GM19023 (cell line): ENCODE measurements around the gene KRTAP4-4.
"Not testable (repeated sequence)": the region's sequence is repeated elsewhere in the genome, so short reads cannot be mapped to it uniquely, and the experiment has no call there.

ENCODE experiments used
- ATAC-seq: cut with Tn5 transposase; IDR thresholded peaks from one replicate; pipeline ENCODE4 v1.9.1; 2021; ENCODE audit warnings: mild to moderate bottlenecking, moderate library complexity; ENCODE audit not compliant: unreplicated experiment

The KRTAP4-4 gene

DNA sequence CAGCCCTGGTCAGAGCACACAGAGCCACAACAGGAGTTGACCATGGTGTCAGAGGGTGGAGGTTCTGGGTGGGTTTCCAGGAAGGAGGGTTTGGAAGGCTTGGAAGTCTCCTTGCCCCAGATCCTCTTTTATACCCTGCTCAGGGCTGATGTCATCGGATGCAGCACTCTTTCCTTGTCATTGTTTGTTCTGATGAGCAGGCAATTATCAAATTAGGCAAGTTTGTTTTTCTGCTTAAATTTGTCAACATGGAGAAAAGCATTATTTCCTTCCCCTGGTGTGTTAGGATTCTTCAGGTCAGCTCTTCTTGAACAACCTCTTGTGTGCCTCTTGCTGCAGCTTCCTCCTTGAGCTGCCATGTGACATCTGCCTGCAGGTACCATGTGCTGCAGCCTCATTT is at the start of gene KRTAP4-4:
Gene KRTAP4-4 (minus strand): TSS at position 101 of the 400 bp plus-strand sequence. CDS start 57 bp downstream, at position 44.
- ATAC-seq: no peak

DNA sequence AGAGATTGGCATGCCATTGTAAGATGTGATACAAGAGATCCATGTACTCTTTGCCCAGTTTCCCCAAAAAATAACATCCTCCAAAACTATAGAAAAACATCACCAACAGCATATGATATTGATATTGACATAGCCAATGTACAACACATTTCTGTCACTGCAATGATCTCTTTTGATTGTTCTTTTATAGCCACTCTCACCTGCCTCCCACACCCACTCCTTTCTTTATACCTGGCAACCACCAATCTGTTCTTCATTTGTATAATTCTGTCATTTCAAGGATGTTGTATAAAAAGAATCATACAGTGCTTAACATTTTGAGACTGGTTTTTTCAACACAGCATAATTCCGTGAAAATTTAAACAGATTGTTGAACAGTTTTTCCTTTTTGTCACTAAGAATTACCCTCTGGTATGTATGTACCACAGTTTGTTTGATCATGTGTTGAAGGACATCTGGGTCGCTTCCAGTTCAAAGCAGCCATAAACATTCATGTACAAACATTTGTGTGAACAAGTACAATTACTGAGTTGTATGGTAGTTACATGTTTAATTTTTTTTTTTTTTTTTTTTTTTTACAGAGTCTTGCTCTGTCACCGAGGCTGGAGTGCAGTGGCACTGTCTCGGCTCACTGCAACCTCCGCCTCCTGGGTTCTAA is 39.0 kb upstream of the KRTAP4-4 start:
- no peak for ATAC-seq

DNA sequence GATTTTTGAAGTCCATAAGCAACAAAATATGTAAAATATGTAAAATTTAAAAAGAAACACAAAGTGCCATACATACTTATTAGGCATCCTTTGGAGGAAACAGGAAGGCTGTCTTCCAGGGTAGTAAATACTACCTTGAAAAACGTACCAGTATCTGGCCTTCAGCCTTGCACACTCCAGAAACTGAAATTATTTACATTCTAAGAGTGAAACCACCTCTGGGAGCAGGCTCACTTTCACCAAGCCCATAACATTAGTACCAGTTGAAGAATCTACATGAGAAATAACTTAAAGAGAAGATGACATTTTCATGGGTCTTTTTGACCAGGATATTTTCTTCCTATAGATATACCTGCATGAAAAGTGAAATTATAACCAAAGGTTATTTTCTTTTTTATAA is 35.5 kb upstream of the KRTAP4-4 start:
- ATAC-seq: no peak

DNA sequence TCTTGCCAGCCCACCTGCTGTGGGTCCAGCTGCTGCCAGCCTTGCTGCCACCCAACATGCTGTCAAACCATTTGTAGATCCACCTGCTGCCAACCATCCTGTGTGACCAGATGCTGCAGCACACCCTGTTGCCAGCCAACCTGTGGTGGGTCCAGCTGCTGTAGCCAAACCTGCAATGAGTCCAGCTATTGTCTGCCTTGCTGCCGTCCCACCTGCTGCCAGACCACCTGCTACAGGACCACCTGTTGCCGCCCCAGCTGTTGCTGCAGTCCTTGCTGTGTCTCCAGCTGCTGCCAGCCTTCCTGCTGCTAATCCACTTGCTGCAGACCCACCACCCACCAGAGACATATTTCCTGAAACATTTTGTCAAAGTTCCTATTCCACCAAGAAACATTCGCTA is 29.8 kb upstream of the KRTAP4-4 start:
- no peak for ATAC-seq

DNA sequence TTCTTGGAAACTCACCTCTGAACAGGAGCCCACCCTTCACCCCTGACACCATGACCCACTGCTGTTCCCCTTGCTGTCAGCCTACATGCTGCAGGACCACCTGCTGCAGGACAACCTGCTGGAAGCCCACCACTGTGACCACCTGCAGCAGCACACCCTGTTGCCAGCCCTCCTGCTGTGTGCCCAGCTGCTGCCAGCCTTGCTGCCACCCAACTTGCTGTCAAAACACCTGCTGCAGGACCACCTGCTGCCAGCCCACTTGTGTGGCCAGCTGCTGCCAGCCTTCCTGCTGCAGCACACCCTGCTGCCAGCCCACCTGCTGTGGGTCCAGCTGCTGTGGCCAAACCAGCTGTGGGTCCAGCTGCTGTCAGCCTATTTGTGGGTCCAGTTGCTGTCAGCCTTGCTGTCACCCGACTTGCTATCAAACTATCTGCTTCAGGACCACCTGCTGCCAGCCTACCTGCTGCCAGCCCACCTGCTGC is 29.3 kb upstream of the KRTAP4-4 start, which contains the start of gene KRTAP9-1:
Gene KRTAP9-1 (plus strand): TSS at position 51 of the 482 bp plus-strand sequence. CDS start 0 bp downstream, at position 51.
- not testable (repeated sequence) for ATAC-seq

DNA sequence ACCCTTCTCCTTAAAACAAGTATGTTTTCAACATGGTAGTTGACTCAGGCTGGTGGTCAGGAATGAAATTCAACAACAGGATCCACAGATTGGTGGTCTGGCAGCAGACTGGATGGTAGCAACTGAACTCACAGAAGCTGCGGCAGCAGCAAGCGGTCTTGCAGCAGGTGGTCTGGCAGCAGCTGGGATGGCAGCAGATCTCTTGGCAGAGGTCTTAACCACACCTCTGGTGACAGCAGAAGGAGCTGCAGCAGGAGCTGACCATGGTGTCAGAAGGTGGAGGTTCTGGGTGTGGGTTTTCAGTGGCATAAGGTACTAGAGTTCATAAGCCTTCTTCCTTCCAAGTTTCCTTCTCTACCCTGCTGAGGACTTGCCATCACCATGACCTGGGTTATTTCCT is 26.3 kb upstream of the KRTAP4-4 start:
- ATAC-seq: no peak

DNA sequence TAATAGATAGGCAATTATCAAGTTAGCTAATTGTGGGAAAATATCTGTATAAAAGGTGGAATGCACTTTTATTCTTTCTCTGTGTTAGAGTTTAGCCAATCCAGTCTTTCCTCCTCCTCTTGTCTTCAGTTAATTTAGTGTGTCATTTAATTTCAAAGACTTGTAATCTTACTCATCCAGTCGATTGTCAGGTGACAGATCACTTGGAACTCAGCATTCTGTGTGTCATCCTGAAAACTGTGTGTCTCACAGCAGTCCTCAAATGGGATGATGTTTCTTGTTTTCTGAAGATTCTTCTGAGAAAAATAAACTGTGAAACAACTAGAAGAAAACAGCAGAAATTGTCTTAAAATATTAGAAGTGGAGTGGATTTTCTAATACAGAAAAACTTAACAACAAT is 24.5 kb upstream of the KRTAP4-4 start:
- no peak for ATAC-seq

DNA sequence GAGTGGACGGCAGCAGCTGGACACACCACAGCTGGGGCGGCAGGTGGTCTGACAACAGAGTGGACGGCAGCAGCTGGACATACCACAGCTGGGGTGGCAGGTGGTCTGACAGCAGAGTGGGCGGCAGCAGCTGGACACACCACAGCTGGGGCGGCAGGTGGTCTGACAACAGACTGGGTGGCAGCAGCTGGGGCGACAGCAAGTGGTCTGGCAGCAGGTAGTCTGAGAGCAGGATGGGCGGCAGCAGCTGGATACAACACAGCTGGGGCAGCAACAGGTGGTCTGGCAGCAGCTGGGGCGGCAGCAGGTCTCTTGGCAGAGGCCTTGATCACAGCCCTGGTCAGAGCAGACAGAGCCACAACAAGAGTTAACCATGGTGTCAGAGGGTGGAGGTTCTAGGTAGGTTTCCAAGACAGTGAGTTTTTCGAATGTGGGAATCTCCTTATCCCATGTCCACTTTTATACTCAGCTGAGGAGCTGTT is 24.0 kb upstream of the KRTAP4-4 start, which contains the start of gene KRTAP4-1:
Gene KRTAP4-1 (minus strand): TSS at position 432 of the 482 bp plus-strand sequence. CDS start 57 bp downstream, at position 375.
- no peak for ATAC-seq

DNA sequence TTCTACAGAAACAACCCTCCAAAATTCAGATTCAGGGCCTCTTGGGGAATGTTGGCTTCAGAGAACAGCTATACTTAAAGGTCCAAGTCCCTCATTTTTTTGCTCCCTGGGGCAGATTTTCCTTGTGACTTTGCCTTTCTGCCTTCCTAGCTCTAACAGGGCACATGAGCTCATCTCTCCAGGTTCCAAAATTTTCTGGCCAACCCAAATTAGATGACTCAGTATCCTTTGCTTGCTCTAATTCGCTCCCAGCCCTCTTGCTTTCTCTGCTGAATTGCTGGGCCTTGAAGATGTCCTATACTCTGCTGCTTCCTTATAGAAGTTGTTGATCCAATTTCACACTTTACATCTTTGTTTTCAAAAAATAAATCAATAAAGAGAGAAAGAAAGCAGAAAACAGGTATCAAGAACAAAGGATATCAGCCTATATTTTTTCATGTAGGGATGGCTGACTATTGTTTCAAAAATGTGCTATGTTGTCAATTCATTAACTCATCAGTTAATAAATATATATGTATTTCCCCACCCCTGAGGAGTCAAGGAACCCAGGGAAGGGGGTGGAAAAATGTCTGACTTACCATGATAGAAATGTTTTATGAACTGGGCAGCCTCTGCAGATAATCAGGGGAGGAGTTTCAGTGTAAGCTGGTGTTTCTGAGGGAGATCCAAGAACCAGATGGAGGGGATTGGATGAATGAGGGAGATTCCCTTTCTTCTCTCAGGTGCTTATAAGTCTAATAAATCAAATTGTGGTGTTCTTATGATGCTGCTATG is 18.5 kb upstream of the KRTAP4-4 start:
- ATAC-seq: no peak

DNA sequence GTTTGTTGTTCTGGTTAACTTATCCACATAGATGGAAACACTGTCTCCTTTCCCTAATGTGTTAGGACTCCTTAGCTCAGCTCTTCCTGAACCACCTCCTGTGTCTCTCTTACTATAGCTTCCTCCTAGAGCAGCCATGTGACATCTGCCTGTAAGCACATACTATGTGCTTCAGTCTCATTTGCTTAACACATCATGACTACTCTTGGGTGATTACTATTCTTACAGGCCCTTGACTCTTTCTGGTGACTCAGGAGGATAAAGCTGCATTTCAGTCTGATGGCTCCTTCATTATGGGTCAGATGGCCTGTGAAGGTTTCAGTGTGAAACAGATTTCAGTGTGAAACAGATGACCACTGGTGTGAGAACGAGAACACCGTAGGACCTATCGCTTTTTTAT is 17.8 kb upstream of the KRTAP4-4 start:
- no peak for ATAC-seq

DNA sequence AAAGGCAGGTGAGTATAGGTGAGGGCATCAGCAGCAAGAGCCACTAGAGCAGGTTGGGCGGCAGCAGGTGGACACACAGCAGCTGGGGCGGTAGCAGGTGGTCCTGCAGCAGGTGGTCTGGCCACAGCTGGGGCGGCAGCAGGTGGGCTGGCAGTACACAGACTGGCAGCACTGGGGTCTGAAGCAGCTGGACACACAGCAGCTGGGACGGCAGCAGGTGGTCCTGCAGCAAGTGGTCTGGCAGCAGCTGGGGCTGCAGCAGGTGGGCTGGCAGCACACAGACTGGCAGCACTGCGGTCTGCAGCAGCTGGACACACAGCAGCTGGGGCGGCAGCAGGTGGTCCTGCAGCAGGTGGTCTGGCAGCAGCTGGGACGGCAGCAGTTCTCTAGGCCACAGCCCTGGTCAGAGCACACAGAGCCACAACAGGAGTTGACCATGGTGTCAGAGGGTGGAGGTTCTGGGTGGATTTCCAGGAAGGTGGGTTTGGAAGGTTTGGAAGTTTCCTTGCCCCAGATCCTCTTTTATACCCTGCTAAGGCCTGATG is 17.3 kb upstream of the KRTAP4-4 start, which contains the start of gene KRTAP4-2:
Gene KRTAP4-2 (minus strand): TSS at position 495 of the 545 bp plus-strand sequence. CDS start 57 bp downstream, at position 438.
- no peak for ATAC-seq

DNA sequence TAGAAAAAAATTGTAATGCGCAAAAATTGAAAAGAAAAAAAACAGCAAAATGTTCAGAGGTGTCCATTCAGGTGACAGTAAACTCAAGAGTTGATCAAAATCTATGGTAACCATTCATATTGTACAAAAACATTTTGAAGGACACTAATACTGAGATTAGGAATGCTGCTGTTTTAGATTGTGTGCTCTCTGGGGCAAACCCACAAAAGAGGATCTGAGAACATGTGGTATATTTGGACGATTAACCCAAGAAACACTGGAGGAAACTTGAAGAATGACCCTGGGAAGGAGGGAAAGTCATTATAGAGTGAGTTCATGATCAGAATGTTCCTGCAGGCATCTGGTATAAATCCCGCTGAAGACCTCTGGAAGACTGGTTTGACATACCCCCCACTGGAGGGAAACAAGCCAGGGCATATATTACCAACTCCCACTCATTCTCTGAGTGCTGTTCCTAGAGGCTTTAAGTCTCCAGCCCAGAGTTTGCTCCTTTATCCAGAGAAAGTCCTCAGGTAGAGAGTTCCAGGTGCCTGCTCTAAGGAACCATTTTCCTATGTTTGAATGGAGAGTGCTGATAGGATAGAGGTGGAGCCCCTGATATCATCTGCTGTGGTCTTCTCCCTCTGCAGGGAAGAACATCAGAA is 16.3 kb upstream of the KRTAP4-4 start:
- no peak for ATAC-seq

DNA sequence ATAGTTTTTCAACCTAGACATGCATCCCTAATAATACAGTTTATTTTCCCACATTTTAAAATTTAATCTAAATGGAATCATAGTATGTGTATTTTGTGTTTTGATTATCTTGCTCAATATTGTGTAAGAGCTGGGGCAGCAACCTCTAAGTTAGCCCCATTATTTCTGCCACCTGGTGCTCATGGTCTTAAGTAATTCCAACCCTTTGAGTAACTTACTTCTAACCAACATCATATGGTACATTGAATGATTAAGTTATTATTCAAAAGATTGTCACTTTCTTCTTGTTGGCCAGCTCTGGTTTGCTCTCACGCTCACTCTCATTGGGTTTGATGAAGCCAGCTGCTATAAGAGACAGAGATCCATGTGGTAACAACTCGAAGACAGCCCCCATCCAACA is 11.3 kb upstream of the KRTAP4-4 start:
- no peak for ATAC-seq

DNA sequence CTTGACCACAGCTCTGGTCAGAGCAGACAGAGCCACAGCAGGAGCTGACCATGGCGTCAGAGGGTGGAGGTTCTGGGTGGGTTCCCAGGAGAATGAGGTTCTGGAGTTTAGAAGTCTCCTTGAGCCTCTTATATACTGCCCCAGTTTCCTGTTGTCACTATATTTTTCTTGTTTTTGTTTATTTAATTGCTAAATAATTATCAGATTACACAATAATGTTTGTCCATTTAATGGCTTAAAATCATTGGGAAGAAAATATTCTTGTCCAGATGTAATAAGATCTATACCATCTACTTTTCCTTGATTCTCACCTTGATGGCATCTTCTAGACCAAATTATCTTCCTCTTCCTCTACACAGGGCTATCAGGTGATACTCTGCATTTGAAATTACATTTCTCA is 7.6 kb upstream of the KRTAP4-4 start, which contains the start of gene KRTAP4-3:
Gene KRTAP4-3 (minus strand): TSS at position 101 of the 400 bp plus-strand sequence. CDS start 49 bp downstream, at position 52.
- ATAC-seq: no peak

DNA sequence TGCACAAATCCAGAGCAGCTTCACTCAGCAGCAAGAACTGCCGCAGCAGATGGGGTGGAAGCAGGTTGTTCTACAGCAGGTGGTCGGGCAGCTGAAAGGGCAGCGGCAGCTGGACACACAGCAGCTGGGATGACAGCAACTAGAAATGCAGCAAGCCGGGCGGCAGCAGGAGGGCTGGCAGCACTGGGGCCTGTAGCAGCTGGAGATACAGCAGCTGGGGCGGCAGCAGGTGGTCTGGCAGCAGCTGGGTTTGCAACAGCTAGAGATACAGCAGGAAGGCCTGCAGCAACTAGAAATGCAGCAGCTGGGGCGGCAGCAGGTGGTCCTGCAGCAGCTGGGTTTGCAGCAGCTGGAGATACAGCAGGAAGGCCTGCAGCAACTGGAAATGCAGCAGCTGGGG is 7.0 kb upstream of the KRTAP4-4 start:
- no peak for ATAC-seq

DNA sequence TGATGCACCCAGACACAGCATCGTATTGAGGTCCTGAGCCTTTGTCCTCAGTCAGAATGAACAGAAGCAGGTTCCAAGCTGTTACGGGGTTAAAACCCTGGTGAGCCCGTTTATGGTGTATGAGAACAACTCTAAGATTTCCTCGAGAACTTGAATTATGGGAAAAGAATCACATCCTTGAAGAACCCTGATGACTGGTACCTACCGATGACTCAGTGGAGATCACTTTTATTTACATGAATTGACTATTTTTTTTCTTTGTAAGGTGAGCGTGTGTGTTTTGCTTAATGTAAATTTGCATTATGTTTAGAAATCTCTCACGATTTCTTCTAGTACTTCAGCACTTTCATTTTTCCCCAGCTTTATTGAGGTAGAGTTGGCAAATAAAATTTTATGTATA is 3.3 kb upstream of the KRTAP4-4 start:
- ATAC-seq: no peak

DNA sequence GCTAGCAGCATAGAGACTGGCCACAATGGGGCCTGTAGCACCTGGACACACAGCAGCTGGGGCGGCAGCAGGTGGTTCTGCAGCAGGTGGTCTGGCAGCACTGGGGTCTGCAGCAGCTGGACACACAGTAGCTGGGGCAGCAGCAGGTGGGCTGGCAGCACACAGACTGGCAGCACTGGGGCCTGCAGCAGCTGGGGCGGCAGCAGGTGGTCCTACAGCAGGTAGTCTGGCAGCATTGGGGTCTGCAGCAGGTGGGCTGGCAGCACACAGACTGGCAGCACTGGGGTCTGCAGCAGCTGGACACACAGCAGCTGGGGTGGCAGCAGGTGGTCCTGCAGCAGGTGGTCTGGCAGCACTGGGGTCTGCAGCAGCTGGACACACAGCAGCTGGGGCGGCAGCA is 358 bp downstream of the KRTAP4-4 start:
- not testable (repeated sequence) for ATAC-seq

DNA sequence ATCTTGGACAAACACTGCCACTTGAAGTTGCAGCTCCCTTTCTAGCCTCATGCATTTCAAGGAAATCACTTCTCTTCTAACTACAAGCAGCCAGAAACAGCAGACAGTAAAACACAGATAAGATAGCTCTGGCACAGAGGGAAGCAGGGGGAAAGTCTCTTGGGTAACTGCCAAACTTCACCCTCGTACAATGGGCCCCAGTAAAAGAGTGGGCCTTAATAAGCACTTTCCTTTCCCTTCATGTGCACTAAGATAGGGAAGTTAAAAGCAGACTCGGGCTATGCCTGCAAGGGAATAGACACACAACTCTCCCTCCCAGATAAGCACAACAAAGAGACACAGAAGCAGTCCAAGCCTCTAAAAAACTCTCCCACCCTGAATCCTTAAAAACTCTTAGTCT is 6.7 kb downstream of the KRTAP4-4 start:
- ATAC-seq: no peak

DNA sequence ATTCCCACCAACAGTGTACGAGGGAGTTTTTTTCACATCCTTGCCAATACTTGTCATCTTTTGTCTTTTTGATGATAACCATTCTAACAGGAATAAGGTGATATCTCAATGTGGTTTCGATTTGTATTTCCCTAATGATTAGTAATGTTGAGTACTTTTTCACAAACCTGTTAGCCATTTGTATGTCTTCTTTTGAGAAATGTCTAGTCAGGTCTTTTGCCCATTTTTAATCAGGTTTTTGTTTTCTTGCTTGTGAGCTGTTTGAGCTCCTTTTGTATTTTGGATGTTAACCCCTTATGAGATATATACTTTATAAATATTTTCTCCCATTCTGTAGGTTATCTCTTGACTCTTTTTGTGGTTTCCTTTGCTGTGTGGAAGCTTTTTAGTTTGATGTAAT is 9.0 kb downstream of the KRTAP4-4 start:
- ATAC-seq: no peak

DNA sequence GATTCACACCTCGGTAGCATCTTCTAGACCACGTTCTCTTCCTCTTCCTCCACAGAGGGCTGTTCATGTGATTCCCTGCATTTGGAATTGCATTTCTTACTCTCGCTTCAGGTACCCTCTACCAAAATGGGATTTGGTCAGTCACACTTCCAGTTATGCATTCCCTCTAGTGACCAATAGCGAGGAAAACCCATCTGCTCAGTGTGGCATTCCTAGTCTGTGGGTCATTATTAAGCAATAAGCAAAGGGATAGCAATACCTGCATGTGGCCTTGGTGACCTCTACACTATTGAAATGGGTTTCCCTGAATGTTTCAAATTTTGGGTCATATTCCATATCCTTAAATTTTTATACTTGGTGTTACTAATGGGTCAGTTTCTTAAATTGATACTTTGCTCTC is 10.5 kb downstream of the KRTAP4-4 start:
- ATAC-seq: no peak

DNA sequence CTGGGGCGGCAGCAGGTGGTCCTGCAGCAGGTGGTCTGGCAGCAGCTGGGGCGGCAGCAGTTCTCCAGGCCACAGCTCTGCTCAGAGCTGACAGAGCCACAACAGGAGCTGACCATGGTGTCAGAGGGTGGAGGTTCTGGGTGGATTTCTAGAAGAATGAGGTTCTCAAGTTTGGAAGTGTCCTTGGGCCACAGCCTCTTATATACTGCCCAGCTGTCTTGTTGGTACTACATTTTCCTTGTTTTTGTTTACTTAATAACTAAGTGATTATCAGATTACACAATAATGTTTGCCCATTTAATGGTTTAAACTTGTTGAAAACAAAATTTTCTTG is 10.9 kb downstream of the KRTAP4-4 start, which contains the start of gene KRTAP4-5:
Gene KRTAP4-5 (minus strand): TSS at position 174 of the 334 bp plus-strand sequence. CDS start 58 bp downstream, at position 116.
- no peak for ATAC-seq
